Measurements from ENCODE around the gene CPN1. TPM values are rescaled to one million over a fixed set of nuclear protein-coding genes. Genes with fewer than 3 reads are reported as not detected.
A peak's percentile ranks its signal among the peaks of the same experiment; 100 is the strongest.

The CPN1 gene
- total and polyA plus RNA-seq, 9 of the 15 experiments (the other 6 are each of a cell fraction or from before 2014, with no cell fraction given) = 0.15 to 0.17 TPM; not detected in 7

DNA sequence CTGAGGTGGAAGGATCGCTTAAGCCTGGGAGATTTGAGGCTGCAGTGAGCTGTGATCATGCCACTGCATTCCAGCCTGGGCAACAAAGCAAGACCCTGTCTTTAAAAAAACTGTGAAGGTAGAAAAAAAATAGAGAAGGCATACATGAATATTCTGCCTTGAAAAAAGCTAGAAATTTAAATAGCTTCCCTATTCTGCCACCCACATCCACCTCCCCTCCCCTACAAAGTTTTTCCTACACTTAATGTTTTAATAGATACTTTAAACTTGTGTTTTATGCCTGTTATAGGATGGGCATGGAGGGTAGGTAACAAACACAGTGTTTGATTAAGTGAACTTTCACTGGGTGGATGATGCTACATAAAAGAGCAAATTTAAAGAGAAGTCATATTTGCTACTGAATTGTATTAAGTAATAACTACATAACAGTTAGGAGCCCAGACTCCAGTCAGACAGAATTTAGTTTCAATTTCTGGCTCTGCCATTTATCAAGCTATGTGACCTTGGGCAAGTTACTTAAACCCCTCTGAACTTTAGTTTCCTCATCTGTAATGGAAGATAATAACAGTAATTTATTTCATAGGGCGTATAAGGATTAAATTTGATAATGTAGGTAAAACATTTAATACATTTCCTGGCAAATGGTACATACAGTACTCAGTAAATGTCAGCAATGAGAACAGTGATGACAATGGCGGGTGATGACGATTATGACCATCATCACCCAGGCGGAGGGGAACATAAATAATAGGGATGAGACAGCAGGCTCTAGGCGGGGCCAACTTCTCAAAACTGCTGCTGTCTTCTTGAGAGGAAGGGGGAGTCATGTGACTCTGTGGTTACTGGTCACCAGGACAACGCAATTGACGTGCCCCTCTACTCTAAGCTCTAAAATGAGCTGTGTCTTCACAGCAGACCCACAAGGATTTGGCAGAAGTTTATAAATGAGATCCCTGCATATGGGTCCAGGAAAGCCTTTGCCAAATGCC is 87.7 kb downstream of the CPN1 start (continued):
- TF ChIP-seq, protein P1, sequence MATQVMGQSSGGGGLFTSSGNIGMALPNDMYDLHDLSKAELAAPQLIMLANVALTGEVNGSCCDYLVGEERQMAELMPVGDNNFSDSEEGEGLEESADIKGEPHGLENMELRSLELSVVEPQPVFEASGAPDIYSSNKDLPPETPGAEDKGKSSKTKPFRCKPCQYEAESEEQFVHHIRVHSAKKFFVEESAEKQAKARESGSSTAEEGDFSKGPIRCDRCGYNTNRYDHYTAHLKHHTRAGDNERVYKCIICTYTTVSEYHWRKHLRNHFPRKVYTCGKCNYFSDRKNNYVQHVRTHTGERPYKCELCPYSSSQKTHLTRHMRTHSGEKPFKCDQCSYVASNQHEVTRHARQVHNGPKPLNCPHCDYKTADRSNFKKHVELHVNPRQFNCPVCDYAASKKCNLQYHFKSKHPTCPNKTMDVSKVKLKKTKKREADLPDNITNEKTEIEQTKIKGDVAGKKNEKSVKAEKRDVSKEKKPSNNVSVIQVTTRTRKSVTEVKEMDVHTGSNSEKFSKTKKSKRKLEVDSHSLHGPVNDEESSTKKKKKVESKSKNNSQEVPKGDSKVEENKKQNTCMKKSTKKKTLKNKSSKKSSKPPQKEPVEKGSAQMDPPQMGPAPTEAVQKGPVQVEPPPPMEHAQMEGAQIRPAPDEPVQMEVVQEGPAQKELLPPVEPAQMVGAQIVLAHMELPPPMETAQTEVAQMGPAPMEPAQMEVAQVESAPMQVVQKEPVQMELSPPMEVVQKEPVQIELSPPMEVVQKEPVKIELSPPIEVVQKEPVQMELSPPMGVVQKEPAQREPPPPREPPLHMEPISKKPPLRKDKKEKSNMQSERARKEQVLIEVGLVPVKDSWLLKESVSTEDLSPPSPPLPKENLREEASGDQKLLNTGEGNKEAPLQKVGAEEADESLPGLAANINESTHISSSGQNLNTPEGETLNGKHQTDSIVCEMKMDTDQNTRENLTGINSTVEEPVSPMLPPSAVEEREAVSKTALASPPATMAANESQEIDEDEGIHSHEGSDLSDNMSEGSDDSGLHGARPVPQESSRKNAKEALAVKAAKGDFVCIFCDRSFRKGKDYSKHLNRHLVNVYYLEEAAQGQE (IDR thresholded peaks at IDR 0.05; ENCODE audit: borderline replicate concordance) = peak; percentile 48
- TF ChIP-seq, protein P1 (CRISPR knock-in tag; IDR thresholded peaks at IDR 0.05; ENCODE audit: low read depth) = no peak
- TF ChIP-seq, protein P2, sequence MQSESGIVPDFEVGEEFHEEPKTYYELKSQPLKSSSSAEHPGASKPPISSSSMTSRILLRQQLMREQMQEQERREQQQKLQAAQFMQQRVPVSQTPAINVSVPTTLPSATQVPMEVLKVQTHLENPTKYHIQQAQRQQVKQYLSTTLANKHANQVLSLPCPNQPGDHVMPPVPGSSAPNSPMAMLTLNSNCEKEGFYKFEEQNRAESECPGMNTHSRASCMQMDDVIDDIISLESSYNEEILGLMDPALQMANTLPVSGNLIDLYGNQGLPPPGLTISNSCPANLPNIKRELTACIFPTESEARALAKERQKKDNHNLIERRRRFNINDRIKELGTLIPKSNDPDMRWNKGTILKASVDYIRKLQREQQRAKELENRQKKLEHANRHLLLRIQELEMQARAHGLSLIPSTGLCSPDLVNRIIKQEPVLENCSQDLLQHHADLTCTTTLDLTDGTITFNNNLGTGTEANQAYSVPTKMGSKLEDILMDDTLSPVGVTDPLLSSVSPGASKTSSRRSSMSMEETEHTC (IDR thresholded peaks at IDR 0.05) = 0 out of 2 replicates have a peak, but pooled peaks have one; percentile 43
- TF ChIP-seq SIRT6 (IDR thresholded peaks at IDR 0.05; ENCODE audit: low read depth, low read length) = no peak
- TF ChIP-seq TAF1 (IDR thresholded peaks at IDR 0.05; ENCODE audit: control insufficient read depth, extremely low read depth, insufficient read depth, low read length, severe bottlenecking) = no peak
- TF ChIP-seq ZSCAN29 (IDR thresholded peaks at IDR 0.05) = no peak
- TF ChIP-seq, protein P3, sequence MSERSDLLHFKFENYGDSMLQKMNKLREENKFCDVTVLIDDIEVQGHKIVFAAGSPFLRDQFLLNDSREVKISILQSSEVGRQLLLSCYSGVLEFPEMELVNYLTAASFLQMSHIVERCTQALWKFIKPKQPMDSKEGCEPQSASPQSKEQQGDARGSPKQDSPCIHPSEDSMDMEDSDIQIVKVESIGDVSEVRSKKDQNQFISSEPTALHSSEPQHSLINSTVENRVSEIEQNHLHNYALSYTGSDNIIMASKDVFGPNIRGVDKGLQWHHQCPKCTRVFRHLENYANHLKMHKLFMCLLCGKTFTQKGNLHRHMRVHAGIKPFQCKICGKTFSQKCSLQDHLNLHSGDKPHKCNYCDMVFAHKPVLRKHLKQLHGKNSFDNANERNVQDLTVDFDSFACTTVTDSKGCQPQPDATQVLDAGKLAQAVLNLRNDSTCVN (CRISPR knock-in tag; IDR thresholded peaks at IDR 0.05) = no peak
- TF ChIP-seq ELF4 (CRISPR knock-in tag; IDR thresholded peaks at IDR 0.05) = no peak
- no peak for TF ChIP-seq PRMT5 (CRISPR knock-in tag; IDR thresholded peaks at IDR 0.05)
- peak; percentile 73 for TF ChIP-seq SOX6 (IDR thresholded peaks at IDR 0.05)
- TF ChIP-seq NCOA2 (IDR thresholded peaks at IDR 0.05; ENCODE audit: partially characterized antibody in 2 of 2) = no peak
- peak in 1 of 2 experiments; percentile 30; a peak in 1 of 4 replicates for TF ChIP-seq TBL1XR1 (IDR thresholded peaks at IDR 0.05; ENCODE audit: low read length in 2 of 2)
- no peak for TF ChIP-seq POLR2AphosphoS5 (IDR thresholded peaks at IDR 0.05; ENCODE audit: control insufficient read depth, insufficient read depth, low read depth, low read length)
- no peak for TF ChIP-seq KLF6 (CRISPR knock-in tag; IDR thresholded peaks at IDR 0.05; ENCODE audit: borderline replicate concordance)
- no peak for TF ChIP-seq CHD1 (IDR thresholded peaks at IDR 0.05; ENCODE audit: low read length)
- no peak for TF ChIP-seq BRD9 (IDR thresholded peaks at IDR 0.05; ENCODE audit: low read depth, partially characterized antibody)
- TF ChIP-seq TBP (optimal IDR thresholded peaks at IDR 0.05; ENCODE audit: low read depth, low read length) = no peak

Data from K562 (cell line).